Left forelimb (tissue), 1 donor: Measurements from ENCODE around the gene CYB5R4.
"Not testable (repeated sequence)": the region's sequence is repeated elsewhere in the genome, so short reads cannot be mapped to it uniquely, and the experiment has no call there.

ENCODE experiments used
- DNase-seq: peaks from one replicate; pipeline ENCODE4 v3.0.0-alpha.2; 2018; ENCODE audit warnings: low spot score

The CYB5R4 gene

GRCh38 chr6:83867043-83867442 lies 7.6 kb downstream of the CYB5R4 start:
- DNase-seq, result no peak

- DNase-seq, result no peak
Measured at GRCh38 chr6:83867527-83868161, 8.2 kb downstream of the CYB5R4 start.

DNA sequence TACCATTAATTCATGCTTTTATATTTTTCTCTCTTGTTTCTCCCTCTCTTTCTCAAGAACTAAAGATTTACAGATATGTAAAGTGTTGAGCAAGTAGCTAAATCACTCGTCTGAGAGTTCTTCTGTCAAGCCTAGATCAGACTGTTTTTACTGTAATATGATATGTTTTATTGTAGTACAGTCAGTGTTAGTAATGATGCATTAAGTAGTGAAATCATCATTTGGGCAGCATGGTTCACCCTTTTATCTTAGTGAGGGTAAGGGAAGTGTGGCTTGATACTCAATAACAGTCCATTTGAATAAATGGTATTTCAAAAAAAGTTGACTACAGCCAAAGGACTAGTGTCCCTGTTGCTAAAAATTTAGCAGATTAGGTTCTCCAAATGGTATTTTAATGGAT lies 9.2 kb downstream of the CYB5R4 start:
- DNase-seq, result no peak

- no peak for DNase-seq
Measured at GRCh38 chr6:83870649-83871048, 11.2 kb downstream of the CYB5R4 start.

GRCh38 chr6:83872386-83873118 lies 13.1 kb downstream of the CYB5R4 start:
- no peak for DNase-seq

DNA sequence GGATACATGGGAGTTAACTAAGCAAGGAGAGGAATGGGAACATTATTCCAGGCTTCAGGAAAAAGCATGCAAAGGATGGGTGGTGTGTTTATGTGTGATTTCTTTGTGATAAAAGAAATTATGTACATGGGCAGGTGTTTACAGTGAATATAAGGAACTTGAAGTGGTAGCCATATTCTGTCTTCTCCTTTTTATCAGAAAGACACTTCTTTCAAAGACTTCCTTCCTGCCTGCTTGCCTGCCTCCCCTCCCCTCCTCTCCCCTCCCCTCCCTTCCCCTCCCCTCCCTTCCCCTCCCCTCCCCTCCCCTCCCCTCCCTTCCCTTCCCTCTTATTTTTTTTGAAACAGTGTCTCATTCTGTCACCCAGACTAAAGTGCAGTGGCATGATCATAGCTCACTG lies 14.4 kb downstream of the CYB5R4 start:
- no peak for DNase-seq

- no peak for DNase-seq
Measured at GRCh38 chr6:83875843-83876242, 16.4 kb downstream of the CYB5R4 start.

- no peak for DNase-seq
Measured at GRCh38 chr6:83878902-83879644, 19.6 kb downstream of the CYB5R4 start.

- no peak for DNase-seq
Measured at GRCh38 chr6:83879746-83880145, 20.3 kb downstream of the CYB5R4 start.

GRCh38 chr6:83883240-83883639 lies 23.8 kb downstream of the CYB5R4 start:
- DNase-seq, result no peak

DNA sequence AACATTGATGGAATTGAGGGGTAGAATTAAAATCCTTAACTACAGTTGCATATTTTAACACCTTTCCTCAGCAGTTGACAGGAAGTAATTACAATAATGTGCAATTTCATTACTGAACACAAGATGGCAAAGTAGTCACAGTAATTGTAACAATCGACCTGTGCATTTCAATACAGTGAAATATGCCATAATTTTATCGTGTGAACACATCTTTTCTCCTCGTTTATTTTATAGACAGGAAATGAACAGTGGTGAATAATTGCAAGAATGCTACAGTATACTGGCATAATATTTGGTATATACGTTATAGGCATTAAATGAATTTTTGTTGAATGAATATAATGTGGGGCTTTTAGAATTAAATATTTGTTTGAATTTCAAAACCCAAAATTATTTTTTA lies 25.0 kb downstream of the CYB5R4 start:
- DNase-seq, result no peak

- DNase-seq, result no peak
Measured at GRCh38 chr6:83885984-83886383, 26.5 kb downstream of the CYB5R4 start.

- DNase-seq, result no peak
Measured at GRCh38 chr6:83889621-83890020, 30.1 kb downstream of the CYB5R4 start.

GRCh38 chr6:83890520-83890919 lies 31.0 kb downstream of the CYB5R4 start:
- DNase-seq, result no peak

DNA sequence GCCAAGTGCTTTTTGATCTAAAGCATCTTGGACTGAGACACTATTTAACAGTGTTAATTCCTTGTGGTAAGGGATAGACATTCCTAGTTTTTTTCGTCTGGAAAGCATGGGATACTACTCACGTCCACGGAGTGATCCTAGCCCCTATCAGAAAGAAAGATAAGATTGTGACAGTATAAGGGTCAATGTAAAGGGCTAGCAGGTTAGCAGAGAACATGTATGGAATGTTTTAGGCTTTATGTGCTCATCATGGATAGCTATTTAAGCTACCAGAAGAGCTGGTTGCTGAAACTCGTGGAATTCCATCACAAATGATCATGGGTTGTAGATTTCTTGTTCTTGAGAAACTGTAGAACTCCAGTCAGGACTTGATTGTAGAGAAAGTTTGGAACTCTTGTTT lies 32.1 kb downstream of the CYB5R4 start:
- DNase-seq, result no peak

- DNase-seq, result no peak
Measured at GRCh38 chr6:83893024-83893423, 33.5 kb downstream of the CYB5R4 start.

DNA sequence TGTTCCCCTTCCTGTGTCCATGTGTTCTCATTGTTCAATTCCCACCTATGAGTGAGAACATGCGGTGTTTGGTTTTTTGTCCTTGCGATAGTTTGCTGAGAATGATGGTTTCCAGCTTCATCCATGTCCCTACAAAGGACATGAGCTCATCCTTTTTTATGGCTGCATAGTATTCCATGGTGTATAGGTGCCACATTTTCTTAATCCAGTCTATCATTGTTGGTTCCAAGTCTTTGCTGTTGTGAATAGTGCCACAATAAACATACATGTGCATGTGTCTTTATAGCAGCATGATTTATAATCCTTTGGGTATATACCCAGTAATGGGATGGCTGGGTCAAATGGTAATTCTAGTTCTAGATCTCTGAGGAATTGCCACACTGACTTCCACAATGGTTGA lies 37.6 kb downstream of the CYB5R4 start:
- not testable (repeated sequence) for DNase-seq

- DNase-seq, result no peak
Measured at GRCh38 chr6:83901624-83902023, 42.1 kb downstream of the CYB5R4 start.

DNA sequence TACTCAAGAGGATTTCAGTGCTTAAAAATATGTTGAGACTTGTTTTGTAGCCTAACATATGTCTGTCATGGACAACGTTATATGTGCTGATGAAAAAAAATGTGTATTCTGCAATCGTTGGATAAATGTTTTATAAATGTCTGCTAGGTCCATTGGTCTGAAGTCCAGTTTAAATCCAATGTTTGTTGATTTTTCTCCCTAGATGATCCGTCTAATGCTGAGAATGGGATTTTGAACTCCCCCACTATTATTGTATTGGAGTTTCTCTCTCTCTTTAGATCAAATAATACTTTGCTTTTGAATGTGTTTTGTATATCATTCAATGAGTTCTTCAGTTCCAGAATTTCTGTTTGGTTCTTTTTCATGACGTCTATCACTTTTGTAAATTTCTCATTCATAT lies 44.9 kb downstream of the CYB5R4 start:
- DNase-seq, result no peak

- DNase-seq, result no peak
Measured at GRCh38 chr6:83905648-83906047, 46.2 kb downstream of the CYB5R4 start.

DNA sequence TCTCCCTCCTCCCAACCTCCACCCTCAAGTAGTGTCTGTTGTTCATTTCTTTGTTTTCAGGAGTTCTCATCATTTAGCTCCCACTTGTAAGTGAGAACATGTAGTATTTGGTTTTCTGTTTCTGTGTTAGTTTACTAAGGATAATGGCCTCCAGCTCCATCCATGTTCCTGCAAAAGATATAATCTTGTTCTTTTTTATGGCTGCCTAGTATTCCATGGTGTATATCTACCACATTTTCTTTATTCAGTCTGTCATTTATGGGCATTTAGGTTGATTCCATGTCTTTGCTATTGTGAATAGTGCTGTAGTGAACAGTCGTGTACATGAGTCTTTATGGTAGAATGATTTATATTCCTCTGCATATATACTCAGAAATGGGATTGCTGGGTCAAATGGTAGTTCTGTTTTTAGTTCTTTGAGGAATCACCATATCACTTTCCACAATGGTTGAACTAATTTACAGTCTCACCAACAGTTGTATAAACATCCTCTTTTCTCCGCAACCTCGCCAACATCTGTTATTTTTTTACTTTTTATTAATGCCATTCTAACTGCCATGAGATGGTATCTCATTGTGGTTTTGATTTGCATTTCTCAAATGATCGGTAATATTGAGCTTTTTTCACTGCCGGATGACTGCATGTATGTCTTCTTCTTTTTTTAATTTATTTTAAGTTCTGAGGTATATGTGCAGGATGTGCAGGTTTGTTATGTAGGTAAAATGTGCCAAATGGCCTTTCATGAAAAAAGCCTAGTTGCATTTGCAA lies 48.3 kb downstream of the CYB5R4 start:
- DNase-seq, result not testable (repeated sequence)

DNA sequence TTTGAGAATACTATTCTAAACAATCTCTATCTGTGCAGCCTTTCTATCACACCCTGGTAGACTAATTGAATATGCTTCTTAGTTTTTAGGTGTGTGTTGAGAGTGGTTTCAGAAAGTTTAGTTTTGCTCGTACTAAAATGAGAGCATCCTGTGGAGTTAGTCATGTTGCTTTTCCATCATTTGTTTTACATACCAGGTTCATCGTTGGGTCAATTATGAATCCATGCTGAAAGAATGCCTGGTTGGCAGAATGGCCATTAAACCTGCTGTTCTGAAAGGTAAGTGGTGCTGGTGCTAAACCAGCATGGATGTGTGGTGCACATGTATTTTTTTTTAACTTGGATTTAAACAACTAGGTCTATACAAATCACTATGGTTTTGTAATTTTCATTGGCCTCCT lies 49.3 kb downstream of the CYB5R4 start:
- DNase-seq, result no peak
